ENCODE measurements around the gene UBTD1.

The UBTD1 gene

DNA sequence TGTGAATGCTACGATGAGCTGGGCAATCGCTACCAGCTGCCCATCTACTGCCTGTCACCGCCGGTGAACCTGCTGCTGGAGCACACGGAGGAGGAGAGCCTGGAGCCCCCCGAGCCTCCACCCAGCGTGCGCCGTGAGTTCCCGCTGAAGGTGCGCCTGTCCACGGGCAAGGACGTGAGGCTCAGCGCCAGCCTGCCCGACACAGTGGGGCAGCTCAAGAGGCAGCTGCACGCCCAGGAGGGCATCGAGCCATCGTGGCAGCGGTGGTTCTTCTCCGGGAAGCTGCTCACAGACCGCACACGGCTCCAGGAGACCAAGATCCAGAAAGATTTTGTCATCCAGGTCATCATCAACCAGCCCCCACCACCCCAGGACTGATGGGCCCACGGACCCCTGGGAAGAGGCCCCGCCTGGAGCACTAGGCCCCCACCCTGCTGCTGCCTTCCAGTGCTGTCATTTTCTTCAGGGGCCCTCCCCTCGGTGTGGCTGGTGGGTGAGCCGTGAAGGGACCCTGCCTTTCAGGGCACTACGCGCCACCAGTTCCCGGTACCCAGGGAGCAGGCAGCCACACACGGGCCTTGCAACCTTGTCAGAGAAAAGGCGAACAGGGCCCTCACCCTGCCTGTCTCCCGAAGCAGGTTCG is 71.5 kb downstream of the UBTD1 start:
- Histone ChIP-seq H3K4me2 (ENCODE audit: insufficient read depth, low read length, poor library complexity, severe bottlenecking) (no peak overlapping the region), H3K36me3 (replicated peaks in 1 of 2; ENCODE audit: control insufficient read depth in 2 of 2, insufficient read depth in 2 of 2, low read length in 2 of 2) (peaks cover 0 to 2% of the 10 kb centered on the region in 2 donors), H4K8ac (ENCODE audit: low read depth, low read length) (no peak overlapping the region), H2AFZ (ENCODE audit: low read length) (no peak overlapping the region), H2BK5ac (ENCODE audit: low read length) (peak overlapping the region; percentile 39), H3K23ac (ENCODE audit: low read depth, low read length, poor library complexity) (peak overlapping the region; percentile 44), H2BK15ac (ENCODE audit: low read length) (no peak overlapping the region), H3K27me3 (ENCODE audit: control insufficient read depth in 3 of 3, insufficient read depth in 3 of 3, low read depth in 1 of 3, low read length in 3 of 3) (no peaks in the 10 kb centered on the region), H3K18ac (ENCODE audit: low read length) (no peak overlapping the region), H3K9ac (ENCODE audit: low read depth, low read length, poor library complexity) (no peak overlapping the region), H3K27ac (replicated peaks; ENCODE audit: low read length) (no peak overlapping the region), H3K14ac (ENCODE audit: low read length) (no peak overlapping the region), H2AK5ac (ENCODE audit: low read depth, low read length) (no peak overlapping the region), H2BK12ac (ENCODE audit: low read length) (no peak overlapping the region), H3K79me1 (ENCODE audit: low read depth, low read length) (no peaks in the 10 kb centered on the region), H3K4ac (ENCODE audit: low read length) (no peak overlapping the region), H2BK120ac (ENCODE audit: low read depth, low read length) (no peak overlapping the region), H3K4me1 (ENCODE audit: control insufficient read depth in 2 of 2, insufficient read depth in 1 of 2, low read depth in 1 of 2, low read length in 2 of 2) (peaks cover 0 to 3% of the 10 kb centered on the region in 2 donors), H3K9me3 (replicated peaks in 1 of 2; ENCODE audit: control insufficient read depth in 2 of 2, insufficient read depth in 1 of 2, low read depth in 1 of 2, low read length in 2 of 2) (no peaks in the 10 kb centered on the region), H4K91ac (ENCODE audit: low read depth, low read length, poor library complexity) (no peak overlapping the region), H3K4me3 (ENCODE audit: low read length in 2 of 2) (peak overlapping the region in 1 of 2 donors; percentile 16)
- DNase-seq (ENCODE audit: low spot score): no peak
- WGBS, 2 donors (ENCODE audit: extremely low coverage in 2 of 2, insufficient read length in 2 of 2, insufficient replicate concordance in 1 of 2): no CpG with 5 or more reads among the region's 33 CpGs

DNA sequence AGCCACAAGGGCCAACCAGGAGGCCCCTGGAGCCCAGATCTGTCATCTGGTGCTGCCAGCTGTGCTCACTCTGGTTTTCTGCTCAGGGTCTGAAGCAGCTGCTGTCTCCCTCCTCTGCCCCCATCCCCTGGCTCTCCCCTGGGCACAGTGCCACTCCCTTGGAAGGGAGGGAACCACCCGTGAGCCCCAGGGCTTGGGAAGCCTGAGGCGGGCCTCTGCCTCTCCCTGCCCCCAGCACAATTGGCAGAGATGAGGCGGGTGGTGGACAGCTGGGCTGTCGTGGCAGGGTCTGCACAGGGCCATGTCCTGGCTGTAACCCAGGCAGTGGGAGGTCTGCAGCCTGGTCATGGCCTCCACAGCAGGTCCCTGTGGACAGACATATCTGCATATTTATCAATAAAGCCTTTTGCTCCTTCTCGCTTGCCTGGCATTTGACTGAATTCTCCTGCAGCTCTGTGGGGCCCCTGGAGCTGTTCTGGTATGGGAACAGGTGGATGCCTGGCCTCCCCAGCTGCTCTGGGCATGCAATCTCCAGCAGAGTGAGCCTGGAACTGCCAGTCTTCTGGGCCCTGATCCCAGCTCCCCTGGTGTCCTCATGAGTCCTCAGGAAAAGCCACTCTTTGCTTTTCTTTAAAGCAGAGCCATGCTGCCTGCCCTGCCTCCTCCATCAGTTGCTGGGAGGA is 72.2 kb downstream of the UBTD1 start:
- H3K4me1 ChIP-seq (ENCODE audit: control insufficient read depth in 2 of 2, insufficient read depth in 1 of 2, low read depth in 1 of 2, low read length in 2 of 2): peaks cover 0 to 3% of the 10 kb centered on the region in 2 donors
- H2BK15ac ChIP-seq (ENCODE audit: low read length): no peak overlapping the region
- no peak for DNase-seq (ENCODE audit: low spot score)
- H4K8ac ChIP-seq (ENCODE audit: low read depth, low read length): no peak overlapping the region
- H2BK5ac ChIP-seq (ENCODE audit: low read length): no peak overlapping the region
- H2BK12ac ChIP-seq (ENCODE audit: low read length): no peak overlapping the region
- no peak overlapping the region for H3K4me2 ChIP-seq (ENCODE audit: insufficient read depth, low read length, poor library complexity, severe bottlenecking)
- peaks cover 0 to 2% of the 10 kb centered on the region in 2 donors for H3K36me3 ChIP-seq (replicated peaks in 1 of 2; ENCODE audit: control insufficient read depth in 2 of 2, insufficient read depth in 2 of 2, low read length in 2 of 2)
- no peak overlapping the region for H2AFZ ChIP-seq (ENCODE audit: low read length)
- no CpG with 5 or more reads among the region's 5 CpGs for WGBS, 2 donors (ENCODE audit: extremely low coverage in 2 of 2, insufficient read length in 2 of 2, insufficient replicate concordance in 1 of 2)
- H3K9me3 ChIP-seq (replicated peaks in 1 of 2; ENCODE audit: control insufficient read depth in 2 of 2, insufficient read depth in 1 of 2, low read depth in 1 of 2, low read length in 2 of 2): no peaks in the 10 kb centered on the region
- H3K4ac ChIP-seq (ENCODE audit: low read length): no peak overlapping the region
- no peak overlapping the region for H3K27ac ChIP-seq (replicated peaks; ENCODE audit: low read length)
- no peak overlapping the region for H4K91ac ChIP-seq (ENCODE audit: low read depth, low read length, poor library complexity)
- no peak overlapping the region for H3K4me3 ChIP-seq (ENCODE audit: low read length in 2 of 2)
- H3K9ac ChIP-seq (ENCODE audit: low read depth, low read length, poor library complexity): peak overlapping the region; percentile 37
- H3K14ac ChIP-seq (ENCODE audit: low read length): no peak overlapping the region
- H2BK120ac ChIP-seq (ENCODE audit: low read depth, low read length): no peak overlapping the region
- no peak overlapping the region for H3K23ac ChIP-seq (ENCODE audit: low read depth, low read length, poor library complexity)
- H3K18ac ChIP-seq (ENCODE audit: low read length): no peak overlapping the region
- no peaks in the 10 kb centered on the region for H3K27me3 ChIP-seq (ENCODE audit: control insufficient read depth in 3 of 3, insufficient read depth in 3 of 3, low read depth in 1 of 3, low read length in 3 of 3)
- no peak overlapping the region for H2AK5ac ChIP-seq (ENCODE audit: low read depth, low read length)
- no peaks in the 10 kb centered on the region for H3K79me1 ChIP-seq (ENCODE audit: low read depth, low read length)

DNA sequence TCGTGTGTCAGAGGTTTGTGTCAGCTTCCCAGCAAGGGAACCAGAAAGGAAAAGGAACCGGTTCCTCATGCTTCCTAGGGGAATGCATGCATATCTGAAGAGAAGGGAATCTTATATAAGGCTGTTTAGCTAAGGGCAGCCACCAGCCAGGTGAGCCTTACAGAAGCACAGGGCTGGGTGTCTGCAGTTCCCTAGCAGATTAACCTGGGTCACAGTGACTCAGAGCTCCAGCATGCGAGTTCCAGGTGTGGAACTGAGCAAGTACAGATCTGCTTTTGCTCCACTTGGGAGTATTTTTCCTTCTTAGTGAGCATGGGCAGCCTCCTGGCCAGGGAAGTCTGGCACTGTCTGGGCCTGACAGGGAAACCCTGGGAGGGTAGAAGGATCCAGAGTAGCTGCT is 72.9 kb downstream of the UBTD1 start:
- Histone ChIP-seq H2BK5ac (ENCODE audit: low read length) (no peak overlapping the region), H3K18ac (ENCODE audit: low read length) (no peak overlapping the region), H4K91ac (ENCODE audit: low read depth, low read length, poor library complexity) (no peak overlapping the region), H3K36me3 (replicated peaks in 1 of 2; ENCODE audit: control insufficient read depth in 2 of 2, insufficient read depth in 2 of 2, low read length in 2 of 2) (peaks cover 0 to 2% of the 10 kb centered on the region in 2 donors), H3K27me3 (ENCODE audit: control insufficient read depth in 3 of 3, insufficient read depth in 3 of 3, low read depth in 1 of 3, low read length in 3 of 3) (no peaks in the 10 kb centered on the region), H3K23ac (ENCODE audit: low read depth, low read length, poor library complexity) (no peak overlapping the region), H4K8ac (ENCODE audit: low read depth, low read length) (no peak overlapping the region), H3K27ac (replicated peaks; ENCODE audit: low read length) (no peak overlapping the region), H2AK5ac (ENCODE audit: low read depth, low read length) (no peak overlapping the region), H2BK120ac (ENCODE audit: low read depth, low read length) (no peak overlapping the region), H3K14ac (ENCODE audit: low read length) (no peak overlapping the region), H2BK15ac (ENCODE audit: low read length) (no peak overlapping the region), H3K9me3 (replicated peaks in 1 of 2; ENCODE audit: control insufficient read depth in 2 of 2, insufficient read depth in 1 of 2, low read depth in 1 of 2, low read length in 2 of 2) (no peaks in the 10 kb centered on the region), H3K79me1 (ENCODE audit: low read depth, low read length) (no peaks in the 10 kb centered on the region), H3K9ac (ENCODE audit: low read depth, low read length, poor library complexity) (no peak overlapping the region), H3K4me2 (ENCODE audit: insufficient read depth, low read length, poor library complexity, severe bottlenecking) (no peak overlapping the region), H3K4ac (ENCODE audit: low read length) (no peak overlapping the region), H2AFZ (ENCODE audit: low read length) (no peak overlapping the region), H2BK12ac (ENCODE audit: low read length) (no peak overlapping the region), H3K4me1 (ENCODE audit: control insufficient read depth in 2 of 2, insufficient read depth in 1 of 2, low read depth in 1 of 2, low read length in 2 of 2) (peaks cover 0 to 3% of the 10 kb centered on the region in 2 donors), H3K4me3 (ENCODE audit: low read length in 2 of 2) (no peak overlapping the region)
- no CpG with 5 or more reads among the region's 3 CpGs for WGBS, 2 donors (ENCODE audit: extremely low coverage in 2 of 2, insufficient read length in 2 of 2, insufficient replicate concordance in 1 of 2)
- no peak for DNase-seq (ENCODE audit: low spot score)

DNA sequence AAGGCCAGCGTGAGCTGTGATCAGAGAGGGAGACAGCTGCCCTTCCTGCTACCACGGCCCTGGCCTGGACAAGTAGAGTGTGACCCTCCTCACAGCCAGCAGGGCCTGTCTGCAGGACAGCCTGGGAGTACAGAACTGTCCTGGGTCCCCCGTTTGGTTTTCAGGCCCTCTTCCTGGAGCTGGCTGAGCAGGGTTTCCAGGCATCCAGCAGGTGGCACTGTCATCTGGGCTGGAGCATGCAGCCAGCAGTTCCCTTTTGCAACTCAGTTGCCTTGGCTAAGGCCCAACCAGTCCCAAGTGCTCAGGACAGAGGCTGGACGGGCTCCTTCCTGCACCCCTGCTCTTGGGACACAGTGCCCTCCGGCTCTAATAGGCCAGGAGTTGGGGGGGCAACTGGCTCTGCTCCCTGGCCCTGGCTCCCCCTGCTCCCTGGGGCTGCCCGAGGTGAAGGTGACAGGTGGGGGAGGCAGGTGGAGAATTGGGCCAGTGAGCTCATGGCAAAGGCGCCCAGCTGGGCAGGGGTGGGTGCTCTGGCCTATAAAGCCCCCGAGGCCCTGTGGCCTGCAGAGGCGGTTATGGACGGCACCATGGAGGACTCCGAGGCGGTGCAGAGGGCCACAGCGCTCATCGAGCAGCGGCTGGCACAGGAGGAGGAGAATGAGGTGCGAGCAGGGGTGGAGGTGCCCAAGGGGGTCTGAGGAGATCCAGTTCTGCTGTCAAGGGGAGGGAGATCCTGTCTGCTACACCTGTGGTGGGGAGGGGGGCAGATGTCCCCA is 73.7 kb downstream of the UBTD1 start, which contains the start of gene ANKRD2:
Gene ANKRD2 (plus strand): TSS at position 566 of the 776 bp plus-strand sequence. CDS start 10 bp downstream, at position 576.
- no peak within 1 kb of the TSS for H3K4ac ChIP-seq (ENCODE audit: low read length)
- no peak within 1 kb of the TSS for H3K4me2 ChIP-seq (ENCODE audit: insufficient read depth, low read length, poor library complexity, severe bottlenecking)
- no CpG with 5 or more reads among the region's 16 CpGs for WGBS, 2 donors (ENCODE audit: extremely low coverage in 2 of 2, insufficient read length in 2 of 2, insufficient replicate concordance in 1 of 2)
- H3K27ac ChIP-seq (replicated peaks; ENCODE audit: low read length): no peak within 1 kb of the TSS
- no peak within 1 kb of the TSS for H3K4me3 ChIP-seq (ENCODE audit: low read length in 2 of 2)
- H3K4me1 ChIP-seq (ENCODE audit: control insufficient read depth in 2 of 2, insufficient read depth in 1 of 2, low read depth in 1 of 2, low read length in 2 of 2): peaks cover 0 to 3% of the 10 kb centered on the region in 2 donors
- peak within 1 kb of the TSS; percentile 78 for H2BK15ac ChIP-seq (ENCODE audit: low read length)
- H2BK12ac ChIP-seq (ENCODE audit: low read length): no peak within 1 kb of the TSS
- no peak within 1 kb of the TSS for H4K91ac ChIP-seq (ENCODE audit: low read depth, low read length, poor library complexity)
- H2BK5ac ChIP-seq (ENCODE audit: low read length): no peak within 1 kb of the TSS
- no peak within 1 kb of the TSS for H2AK5ac ChIP-seq (ENCODE audit: low read depth, low read length)
- H2AFZ ChIP-seq (ENCODE audit: low read length): no peak within 1 kb of the TSS
- no peak within 1 kb of the TSS for H3K23ac ChIP-seq (ENCODE audit: low read depth, low read length, poor library complexity)
- H3K18ac ChIP-seq (ENCODE audit: low read length): peak within 1 kb of the TSS; percentile 50
- H3K36me3 ChIP-seq (replicated peaks in 1 of 2; ENCODE audit: control insufficient read depth in 2 of 2, insufficient read depth in 2 of 2, low read length in 2 of 2): peaks cover 0 to 2% of the 10 kb centered on the region in 2 donors
- H2BK120ac ChIP-seq (ENCODE audit: low read depth, low read length): no peak within 1 kb of the TSS
- DNase-seq (ENCODE audit: low spot score): peak; percentile 45
- H3K79me1 ChIP-seq (ENCODE audit: low read depth, low read length): no peaks in the 10 kb centered on the region
- H3K27me3 ChIP-seq (ENCODE audit: control insufficient read depth in 3 of 3, insufficient read depth in 3 of 3, low read depth in 1 of 3, low read length in 3 of 3): no peaks in the 10 kb centered on the region
- H4K8ac ChIP-seq (ENCODE audit: low read depth, low read length): no peak within 1 kb of the TSS
- no peak within 1 kb of the TSS for H3K14ac ChIP-seq (ENCODE audit: low read length)
- H3K9me3 ChIP-seq (replicated peaks in 1 of 2; ENCODE audit: control insufficient read depth in 2 of 2, insufficient read depth in 1 of 2, low read depth in 1 of 2, low read length in 2 of 2): no peaks in the 10 kb centered on the region
- peak within 1 kb of the TSS; percentile 74 for H3K9ac ChIP-seq (ENCODE audit: low read depth, low read length, poor library complexity)
